K562 (cell line): ENCODE data around the gene ARHGEF7. TPM values are rescaled to one million over a fixed set of nuclear protein-coding genes. Genes with fewer than 3 reads are reported as not detected.

Experiments
- ATAC-seq: fragments of 200-7000 bp; cut with Tn5 transposase; 3 replicates; pipeline ENCODE4 v1.9.1; 2020; ENCODE audit warnings: moderate library complexity
- BruUV-seq: library from RNA; stranded (reverse); fragments of 400-500 nt; replicated peaks from 2 replicates; lab custom pipeline; 2021; lab: Mats Ljungman, UMichigan
- CTCF ChIA-PET: fragments of 300-600 bp; formaldehyde crosslinking; extraction: SDS; loops from one replicate; lab custom pipeline; 2021; ENCODE audit warnings: low intra/inter-chr PET ratio; lab: Yijun Ruan, JAX
- POLR2A ChIA-PET: fragments of 300-600, 350-650 bp; sonication (Branson Sonifier 250); formaldehyde crosslinking; extraction: SDS; loops from one replicate; lab custom pipeline; 2021; ENCODE audit warnings: antibody characterized with exemption, inconsistent platforms; lab: Yijun Ruan, JAX
- DNase-seq, 4 experiments: peaks; one replicate each; pipeline versions ENCODE4 v3.0.0 to v3.0.0-alpha.2; 2011 to 2018; ENCODE audit warnings: low spot score in 3 of 4, mixed read lengths in 3 of 4; ENCODE audit errors: extremely low read depth in 1 of 4
- FAIRE-seq: peaks from 2 replicates; lab custom pipeline; 2011; peaks lifted over from hg19 to GRCh38; lab: Jason Lieb, UNC
- H2AFZ ChIP-seq: 2 replicates; pipeline ENCODE4 v1.6.0; 2011; ENCODE audit warnings: low read depth, low read length, control low read depth, inconsistent platforms
- H3K27ac ChIP-seq: fragments of 200-600 bp; 3 replicates; pipeline ENCODE4 v1.8.0; 2011; ENCODE audit warnings: low read depth, mild to moderate bottlenecking, control low read depth, inconsistent platforms, low read length, moderate library complexity, mixed read lengths; ENCODE audit errors: extremely low read depth
- H3K27me3 ChIP-seq, 2 experiments: fragments of 300-600 bp in 1 of 2; 2 replicates in 1 of 2; 3 replicates in 1 of 2; pipeline versions ENCODE4 v1.6.0 to v1.8.0; 2011; ENCODE audit warnings: inconsistent platforms in 2 of 2, low read length in 2 of 2, mild to moderate bottlenecking in 1 of 2, mixed read lengths in 1 of 2, moderate library complexity in 1 of 2; ENCODE audit not compliant: control insufficient read depth in 2 of 2, insufficient read depth in 2 of 2
- H3K36me3 ChIP-seq: fragments of 300-600 bp; 3 replicates; pipeline ENCODE4 v1.8.0; 2011; ENCODE audit warnings: mild to moderate bottlenecking, low read length, inconsistent platforms; ENCODE audit not compliant: control insufficient read depth, insufficient read depth
- H3K4me1 ChIP-seq, 2 experiments: fragments of 200-600 bp in 1 of 2; replicated peaks in 1 of 2; 2 replicates in 1 of 2; 3 replicates in 1 of 2; pipeline versions ENCODE4 v1.5.1 to v1.8.0; 2011; ENCODE audit warnings: inconsistent platforms in 2 of 2, low read length in 2 of 2, mild to moderate bottlenecking in 1 of 2, mixed read lengths in 1 of 2, moderate library complexity in 1 of 2; ENCODE audit not compliant: control insufficient read depth in 2 of 2, insufficient read depth in 2 of 2
- H3K4me2 ChIP-seq: 2 replicates; pipeline ENCODE4 v1.6.1; 2011; ENCODE audit warnings: low read length, control low read depth, inconsistent platforms, mixed read lengths; ENCODE audit not compliant: insufficient read depth
- H3K4me3 ChIP-seq: fragments of 200-600 bp; sonication (generic), shearing (Covaris generic); 2 replicates; pipeline ENCODE4 v1.5.1; 2016; ENCODE audit warnings: control low read depth, inconsistent platforms
- H3K79me2 ChIP-seq: fragments of 200-600 bp; 3 replicates; pipeline ENCODE4 v1.8.0; 2011; ENCODE audit warnings: low read length, inconsistent platforms; ENCODE audit not compliant: control insufficient read depth, insufficient read depth
- H3K9ac ChIP-seq, 2 experiments: 2 replicates each; pipeline versions ENCODE4 v1.6.0 to v1.6.1; 2011; ENCODE audit warnings: low read depth in 2 of 2, low read length in 2 of 2, control low read depth in 1 of 2, inconsistent platforms in 1 of 2, mild to moderate bottlenecking in 1 of 2, mixed read lengths in 1 of 2; ENCODE audit not compliant: insufficient read depth in 1 of 2
- H3K9me1 ChIP-seq: one replicate; pipeline ENCODE4 v1.6.0; 2011; ENCODE audit warnings: inconsistent platforms, mild to moderate bottlenecking, low read length, moderate library complexity; ENCODE audit not compliant: control insufficient read depth, insufficient read depth
- H3K9me3 ChIP-seq: replicated peaks from 2 replicates; pipeline ENCODE4 v1.5.1; 2011; ENCODE audit warnings: low read depth, low read length, inconsistent platforms; ENCODE audit not compliant: control insufficient read depth, insufficient read depth
- H4K20me1 ChIP-seq: replicated peaks from 2 replicates; pipeline ENCODE4 v1.6.1; 2011; ENCODE audit warnings: low read length, inconsistent platforms, mixed read lengths; ENCODE audit not compliant: control insufficient read depth, insufficient read depth
- CAMTA2 ChIP-seq: fragments of 250-450 bp; sonication (Bioruptor Pico); conservative IDR thresholded peaks from 2 replicates; pipeline ENCODE4 v1.5.1; 2022
- KDM2B ChIP-seq: fragments of 250-450 bp; sonication (Bioruptor Pico); IDR thresholded peaks from 2 replicates; pipeline ENCODE4 v1.8.0; 2021; ENCODE audit warnings: mild to moderate bottlenecking, moderate library complexity
- POLR3A ChIP-seq: IDR thresholded peaks from 2 replicates; pipeline ENCODE4 v1.6.1; 2011; ENCODE audit warnings: borderline replicate concordance, mild to moderate bottlenecking, moderate library complexity; ENCODE audit not compliant: insufficient read length, insufficient read depth; ENCODE audit errors: extremely low read depth
- RB1 ChIP-seq: fragments of 450-650 bp; IDR thresholded peaks from 2 replicates; pipeline ENCODE4 v1.6.1; 2017; ENCODE audit warnings: low read depth, mild to moderate bottlenecking
- REST ChIP-seq, 2 experiments: fragments of 450-650 bp; formaldehyde crosslinking in 1 of 2; IDR thresholded peaks; 2 replicates each; pipeline versions ENCODE4 v1.4.0 to v1.6.1; 2014 to 2020; ENCODE audit warnings: mild to moderate bottlenecking in 2 of 2, borderline replicate concordance in 1 of 2, low read depth in 1 of 2
- XRCC5 ChIP-seq: fragments of 200-400 bp; formaldehyde crosslinking; IDR thresholded peaks from 2 replicates; pipeline ENCODE4 v1.6.1; 2017; ENCODE audit warnings: low read depth, mild to moderate bottlenecking, low read length
- ZNF280A ChIP-seq: fragments of 450-650 bp; IDR thresholded peaks from 2 replicates; pipeline ENCODE4 v1.6.1; 2018; ENCODE audit warnings: mild to moderate bottlenecking, low read depth; ENCODE audit not compliant: partially characterized antibody
- in situ Hi-C: fragments of 300-500 bp; cut with MboI; formaldehyde crosslinking; loops from 4 replicates; pipeline ENCODE4 v1.15.0; 2018; ENCODE audit warnings: inconsistent platforms, mixed read lengths
- intact Hi-C: fragments of 100-400 bp; cut with micrococcal nuclease; formaldehyde crosslinking; loops from 2 replicates; pipeline ENCODE4 v1.14.2; 2022
- polyA plus RNA-seq, 8 experiments: library from polyadenylated mRNA; depleted of rRNA in 4 of 8; stranded (reverse) in 5 of 8; unstranded in 3 of 8; fragments of >200 nt; fragmentation: Nextera tagmentation in 2 of 8; fragmentation: Illumina TruSeq in 1 of 8; extraction: Ambion mirVana in 2 of 8; extraction: Trizol in 1 of 8; gene quantifications; 2 replicates each; pipeline versions ENCODE4 v1.2.1 to v1.2.3, GENCODE V29; 2011 to 2014; ENCODE audit warnings: inconsistent platforms in 1 of 8, missing spikeins in 1 of 8
- total RNA-seq, 7 experiments: library from RNA; depleted of rRNA in 6 of 7; stranded (reverse); fragments of >200 nt in 6 of 7; fragmentation: Illumina TruSeq in 2 of 7; extraction: Trizol in 2 of 7; gene quantifications; 2 replicates each; pipeline versions ENCODE4 v1.2.1 to v1.2.3, GENCODE V29; 2011 to 2021; ENCODE audit warnings: low replicate concordance in 1 of 7

The ARHGEF7 gene
- total and polyA plus RNA-seq, 9 of the 15 experiments (the other 6 are each of a cell fraction or from before 2014, with no cell fraction given) = 2.1 to 26.8 (median 17.5) TPM

GRCh38 chr13:111259058-111259457 is 143.9 kb downstream of the ARHGEF7 start (continued):
- TF ChIP-seq KDM2B (CRISPR knock-in tag) = no peak
- TF ChIP-seq XRCC5 = no peak
- TF ChIP-seq RB1 = no peak
- TF ChIP-seq POLR3A = no peak
- no peak for TF ChIP-seq ZNF280A

- Histone ChIP-seq H2AFZ (no peak overlapping the region), H3K9me3 (no peaks in the 10 kb centered on the region; the same call in 1 of the 2 replicates), H3K4me3 (no peak overlapping the region), H3K27ac (no peak overlapping the region), H3K9ac (no peak overlapping the region), H3K9me1 (no peaks in the 10 kb centered on the region), H3K4me2 (no peak overlapping the region), H3K36me3 (peaks cover 6% of the 10 kb centered on the region; the same call in 1 of the 3 replicates), H3K27me3 (no peaks in the 10 kb centered on the region), H3K4me1 (no peaks in the 10 kb centered on the region), H3K79me2 (no peaks in the 10 kb centered on the region), H4K20me1 (no peaks in the 10 kb centered on the region)
- FAIRE-seq (no peak), ATAC-seq (no peak), DNase-seq (no peak)
- in situ Hi-C loops = no loop called here
- ChIA-PET POLR2A (no interaction called here), CTCF (no interaction called here)
- BruUV-seq = no TSS peak
- intact Hi-C loops = no loop called here
- TF ChIP-seq CAMTA2 (CRISPR knock-in tag) = no peak
- peak; percentile 66 for TF ChIP-seq REST (IDR thresholded peaks at IDR 0.05; ENCODE audit: borderline replicate concordance)
- TF ChIP-seq REST (CRISPR knock-in tag; IDR thresholded peaks at IDR 0.05; ENCODE audit: low read depth) = no peak
Observed at GRCh38 chr13:111261326-111261725, 146.2 kb downstream of the ARHGEF7 start.
